ENCODE data around the gene PRSS53.

DNA sequence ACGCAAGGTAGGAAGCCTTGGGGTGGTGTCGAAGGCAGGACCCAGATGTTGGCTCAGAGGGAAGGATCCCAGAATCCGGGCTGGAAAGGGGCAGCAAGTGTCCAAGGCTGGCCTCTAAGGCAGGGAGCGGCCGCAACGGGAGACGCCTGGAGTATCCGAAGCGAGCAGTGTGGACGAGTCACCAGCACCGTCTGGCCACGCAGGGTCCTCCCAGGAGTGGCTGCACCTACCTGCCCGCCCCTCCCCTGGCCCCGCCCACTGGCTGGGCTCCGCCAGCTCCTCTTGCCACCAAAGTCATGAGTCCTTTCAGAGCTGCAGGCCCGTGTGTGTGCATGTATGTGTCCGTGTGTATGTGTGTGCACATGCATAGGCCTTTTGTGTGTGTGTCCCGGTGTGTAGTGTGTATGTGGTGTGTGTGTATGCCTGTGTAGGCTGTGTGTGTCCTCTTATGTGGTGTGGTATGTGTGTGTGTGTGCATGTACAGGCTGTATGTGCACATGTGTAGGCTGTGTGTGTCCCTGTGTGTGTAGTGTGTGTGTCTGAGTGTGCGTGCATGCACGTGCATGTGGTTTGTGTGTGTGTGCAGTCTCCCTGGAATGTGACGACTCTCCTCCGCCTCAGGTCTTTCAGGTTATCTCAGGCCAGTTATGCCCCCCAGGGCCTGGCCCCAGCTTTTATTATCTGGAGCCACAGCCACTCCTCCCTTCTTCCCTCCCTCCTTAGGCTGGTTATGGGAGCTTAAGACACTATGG is 47.0 kb upstream of the PRSS53 start, which contains the start of gene PRSS8:
- peak in 1 of 4 donors; percentile 61 for TF ChIP-seq POLR2AphosphoS5 (IDR thresholded peaks at IDR 0.05)
- TF ChIP-seq, protein P1, sequence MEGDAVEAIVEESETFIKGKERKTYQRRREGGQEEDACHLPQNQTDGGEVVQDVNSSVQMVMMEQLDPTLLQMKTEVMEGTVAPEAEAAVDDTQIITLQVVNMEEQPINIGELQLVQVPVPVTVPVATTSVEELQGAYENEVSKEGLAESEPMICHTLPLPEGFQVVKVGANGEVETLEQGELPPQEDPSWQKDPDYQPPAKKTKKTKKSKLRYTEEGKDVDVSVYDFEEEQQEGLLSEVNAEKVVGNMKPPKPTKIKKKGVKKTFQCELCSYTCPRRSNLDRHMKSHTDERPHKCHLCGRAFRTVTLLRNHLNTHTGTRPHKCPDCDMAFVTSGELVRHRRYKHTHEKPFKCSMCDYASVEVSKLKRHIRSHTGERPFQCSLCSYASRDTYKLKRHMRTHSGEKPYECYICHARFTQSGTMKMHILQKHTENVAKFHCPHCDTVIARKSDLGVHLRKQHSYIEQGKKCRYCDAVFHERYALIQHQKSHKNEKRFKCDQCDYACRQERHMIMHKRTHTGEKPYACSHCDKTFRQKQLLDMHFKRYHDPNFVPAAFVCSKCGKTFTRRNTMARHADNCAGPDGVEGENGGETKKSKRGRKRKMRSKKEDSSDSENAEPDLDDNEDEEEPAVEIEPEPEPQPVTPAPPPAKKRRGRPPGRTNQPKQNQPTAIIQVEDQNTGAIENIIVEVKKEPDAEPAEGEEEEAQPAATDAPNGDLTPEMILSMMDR (IDR thresholded peaks at IDR 0.05): no peak
- peak in 1 of 2 donors; percentile 79 for TF ChIP-seq POLR2A (IDR thresholded peaks at IDR 0.05)

All from sigmoid colon (tissue), 4 donors.